GM12878 (cell line): ENCODE data around the gene MBD5. TPM values are rescaled to one million over a fixed set of nuclear protein-coding genes. Genes with fewer than 3 reads are reported as not detected.

Experiments used
- ATAC-seq: fragments of 200-7000 bp; cut with Tn5 transposase; 3 replicates; pipeline ENCODE4 v1.9.1; 2020; ENCODE audit warnings: mild to moderate bottlenecking, moderate library complexity
- BruUV-seq: library from RNA; stranded (reverse); fragments of 400-500 nt; replicated peaks from 2 replicates; lab custom pipeline; 2021; lab: Mats Ljungman, UMichigan
- CTCF ChIA-PET: fragments of 300-600 bp; sonication (Branson Sonifier 250); formaldehyde crosslinking; extraction: SDS; loops from one replicate; lab custom pipeline; 2021; ENCODE audit warnings: inconsistent platforms; lab: Yijun Ruan, JAX
- POLR2A ChIA-PET: fragments of 350-600 bp; formaldehyde crosslinking; extraction: SDS; loops from one replicate; lab custom pipeline; 2021; ENCODE audit warnings: inconsistent platforms; lab: Charles Lee
- RAD21 ChIA-PET: fragments of 300-600 bp; sonication (Branson Sonifier 250); formaldehyde crosslinking; loops from one replicate; lab custom pipeline; 2023; ENCODE audit warnings: antibody characterized with exemption; ENCODE audit not compliant: unreplicated experiment; lab: Charles Lee
- SMC1A ChIA-PET: fragments of 300-600 bp; sonication (Branson Sonifier 250); formaldehyde crosslinking; loops from one replicate; lab custom pipeline; 2023; ENCODE audit not compliant: unreplicated experiment, uncharacterized antibody; lab: Charles Lee
- DNase-seq: peaks from one replicate; pipeline ENCODE4 v3.0.0-alpha.2; 2011; ENCODE audit warnings: low read depth, low spot score
- FAIRE-seq: peaks from 3 replicates; lab custom pipeline; 2011; peaks lifted over from hg19 to GRCh38; lab: Jason Lieb, UNC
- H2AFZ ChIP-seq: 2 replicates; pipeline ENCODE4 v1.6.0; 2011; ENCODE audit warnings: low read depth, low read length, control low read depth; ENCODE audit not compliant: control insufficient read depth
- H3K27ac ChIP-seq: 2 replicates; pipeline ENCODE4 v1.5.1; 2011; ENCODE audit warnings: control low read depth; ENCODE audit not compliant: control insufficient read depth, insufficient read depth
- H3K27me3 ChIP-seq, 2 experiments: replicated peaks in 1 of 2; 2 replicates each; pipeline versions ENCODE4 v1.6.0 to v1.6.1; 2011; ENCODE audit warnings: low read length in 1 of 2; ENCODE audit not compliant: control insufficient read depth in 2 of 2, insufficient read depth in 2 of 2
- H3K36me3 ChIP-seq, 2 experiments: 2 replicates each; pipeline ENCODE4 v1.5.1; 2011; ENCODE audit warnings: low read length in 1 of 2; ENCODE audit not compliant: control insufficient read depth in 2 of 2, insufficient read depth in 2 of 2
- H3K4me1 ChIP-seq: 2 replicates; pipeline ENCODE4 v1.6.1; 2011; ENCODE audit warnings: mild to moderate bottlenecking, low read length, moderate library complexity, mixed read lengths; ENCODE audit not compliant: control insufficient read depth, insufficient read depth
- H3K4me2 ChIP-seq: 2 replicates; pipeline ENCODE4 v1.6.0; 2011; ENCODE audit warnings: control low read depth; ENCODE audit not compliant: control insufficient read depth, insufficient read depth
- H3K4me3 ChIP-seq: fragments of 200-600 bp; sonication (generic); 2 replicates; pipeline ENCODE4 v1.5.1; 2016
- H3K79me2 ChIP-seq: 2 replicates; pipeline ENCODE4 v1.6.0; 2011; ENCODE audit warnings: low read length; ENCODE audit not compliant: control insufficient read depth, insufficient read depth
- H3K9ac ChIP-seq: 2 replicates; pipeline ENCODE4 v1.8.0; 2011; ENCODE audit warnings: low read length, control low read depth, mixed read lengths; ENCODE audit not compliant: control insufficient read depth, insufficient read depth
- H3K9me3 ChIP-seq: replicated peaks from 3 replicates; pipeline ENCODE4 v1.5.1; 2011; ENCODE audit warnings: mild to moderate bottlenecking, low read length; ENCODE audit not compliant: control insufficient read depth, insufficient read depth
- H4K20me1 ChIP-seq: 2 replicates; pipeline ENCODE4 v1.6.0; 2011; ENCODE audit not compliant: control insufficient read depth, insufficient read depth
- CTCF ChIP-seq, 3 experiments: IDR thresholded peaks in 2 of 3; conservative IDR thresholded peaks in 1 of 3; 2 replicates each; pipeline ENCODE4 v1.5.1; 2011; ENCODE audit warnings: low read depth in 3 of 3, low read length in 3 of 3, mild to moderate bottlenecking in 3 of 3, control low read depth in 2 of 3, moderate library complexity in 2 of 3, inconsistent platforms in 1 of 3, mixed read lengths in 1 of 3; ENCODE audit not compliant: control insufficient read depth in 2 of 3, insufficient read depth in 1 of 3; ENCODE audit errors: extremely low read depth in 1 of 3
- MTA2 ChIP-seq: fragments of 450-650 bp; IDR thresholded peaks from 2 replicates; pipeline ENCODE4 v1.6.1; 2016; ENCODE audit warnings: low read depth, mild to moderate bottlenecking, moderate library complexity
- RAD21 ChIP-seq: IDR thresholded peaks from 2 replicates; pipeline ENCODE4 v1.6.1; 2011; ENCODE audit warnings: mild to moderate bottlenecking, low read depth, low read length, moderate library complexity; ENCODE audit not compliant: insufficient read depth
- SMC3 ChIP-seq: IDR thresholded peaks from 2 replicates; pipeline ENCODE4 v1.6.1; 2011; ENCODE audit warnings: low read length, improper control_type of control experiment, borderline replicate concordance
- WGBS: methylation state at CpG from one replicate; pipeline ENCODE4 v1.1.6; 2016; ENCODE audit warnings: low lambda C conversion rate; ENCODE audit not compliant: insufficient replicate concordance, insufficient coverage; ENCODE audit errors: missing lambda C conversion rate; 5-methylcytosine and 5-hydroxymethylcytosine counted together
- in situ Hi-C: fragments of 300-500 bp; cut with MboI; formaldehyde crosslinking; loops from 9 replicates; pipeline ENCODE4 v1.14.3; 2018; ENCODE audit warnings: mixed read lengths
- intact Hi-C: fragments of 100-400 bp; cut with micrococcal nuclease; formaldehyde crosslinking; loops from one replicate; pipeline ENCODE4 v1.14.2; 2022; ENCODE audit not compliant: unreplicated experiment
- polyA plus RNA-seq, 11 experiments: library from polyadenylated mRNA; depleted of rRNA in 4 of 11; unstranded in 6 of 11; stranded (reverse) in 5 of 11; fragments of >200 nt; fragmentation: Nextera tagmentation in 4 of 11; fragmentation: Illumina TruSeq in 1 of 11; extraction: Ambion mirVana in 4 of 11; extraction: Trizol in 1 of 11; gene quantifications; 1 replicate in 1 of 11; 2 replicates in 10 of 11; pipeline versions ENCODE4 v1.2.1 to v1.2.3, GENCODE V29; 2011 to 2016; ENCODE audit warnings: inconsistent platforms in 2 of 11, missing spikeins in 2 of 11, low read depth in 1 of 11
- small RNA-seq: library from RNA; depleted of rRNA; stranded (forward); fragments of <200 nt; gene quantifications from one replicate; pipeline ENCODE3, GENCODE V24; 2014
- total RNA-seq, 4 experiments: library from RNA; depleted of rRNA in 3 of 4; stranded (reverse); fragments of >200 nt in 3 of 4; fragmentation: Illumina TruSeq in 1 of 4; extraction: Trizol in 1 of 4; gene quantifications; 2 replicates each; pipeline versions ENCODE4 v1.2.1 to v1.2.3, GENCODE V29; 2013 to 2021

The MBD5 gene
- total and polyA plus RNA-seq, 10 of the 15 experiments (the other 5 are each of a cell fraction or from before 2014, with no cell fraction given): 7.4 to 58.0 (median 21.2) TPM

GRCh38 chr2:148565272-148565894 lies 544.5 kb downstream of the MBD5 start:
- intact Hi-C loops: loop anchor here (5.0 kb wide), 1 partner anchor 427 kb away; no protein-coding TSS in a partner anchor
- Histone ChIP-seq H3K9ac (no peak overlapping the region), H4K20me1 (no peaks in the 10 kb centered on the region), H3K4me2 (no peak overlapping the region), H3K4me3 (no peak overlapping the region), H3K36me3 (no peaks in the 10 kb centered on the region), H3K79me2 (no peaks in the 10 kb centered on the region), H3K27me3 (no peaks in the 10 kb centered on the region; a peak in 1 of 4 replicates), H3K4me1 (no peaks in the 10 kb centered on the region), H2AFZ (no peak overlapping the region), H3K27ac (no peak overlapping the region), H3K9me3 (no peaks in the 10 kb centered on the region)
- in situ Hi-C loops: no loop called here
- TF ChIP-seq CTCF (IDR thresholded peaks at IDR 0.05 in 2 of 3, conservative IDR thresholded peaks at IDR 0.05 in 1 of 3; ENCODE audit: control insufficient read depth in 2 of 3, extremely low read depth in 1 of 3, insufficient read depth in 1 of 3, low read depth in 3 of 3, low read length in 3 of 3): peak in 2 of 3 experiments; percentile 25 to 31; a peak in 3 of 6 replicates
- TF ChIP-seq SMC3: peak; percentile 25; the same call in 1 of the 2 replicates
- TF ChIP-seq RAD21: peak; percentile 57
- TF ChIP-seq MTA2: no peak
- ChIA-PET SMC1A (interaction anchor here (0.6 kb wide), 1 partner anchor 420 kb away, joined by 3 read pairs; no protein-coding TSS in a partner anchor), POLR2A (no interaction called here), RAD21 (no interaction called here), CTCF (no interaction called here)
- ATAC-seq (no peak), DNase-seq (no peak), FAIRE-seq (no peak)
- 36% methylated on average over 4 of the region's 4 CpGs for WGBS
- BruUV-seq: no TSS peak

Small RNA genes lying within 50 kb of the gene (small RNA-seq; reads per million reads assigned to genes)
- not detected for gene RF00554

Other genes starting within 250 kb of the MBD5 start
- 1.6 and 1.9 TPM in 2 replicates for gene ACVR2A, start 176.1 kb upstream of the MBD5 start, total RNA-seq (2014; rRNA removed)
- 2.0 and 2.6 TPM in 2 replicates for gene ACVR2A, start 176.1 kb upstream of the MBD5 start, total RNA-seq (2014; rRNA removed; fragmentation: Illumina TruSeq; extraction: Trizol)
- gene ACVR2A, start 176.1 kb upstream of the MBD5 start, total RNA-seq (2021): 1.7 and 2.3 TPM in 2 replicates
- gene ACVR2A, start 176.1 kb upstream of the MBD5 start, polyA plus RNA-seq (2011; rRNA removed): 1.2 and 1.5 TPM in 2 replicates
- 1.5 TPM in 2 replicates for gene ACVR2A, start 176.1 kb upstream of the MBD5 start, polyA plus RNA-seq (2014; fragmentation: Illumina TruSeq; extraction: Trizol)
- gene ACVR2A, start 176.1 kb upstream of the MBD5 start, polyA plus RNA-seq (2014; fragmentation: Nextera tagmentation; extraction: Ambion mirVana): 1 to 10 TPM; 1.7 to 1.9 TPM
- gene ACVR2A, start 176.1 kb upstream of the MBD5 start, polyA plus RNA-seq (2014; rRNA removed): 0.82 and 0.83 TPM in 2 replicates
- gene ACVR2A, start 176.1 kb upstream of the MBD5 start, polyA plus RNA-seq (2016; fragmentation: Nextera tagmentation; extraction: Ambion mirVana): 1 to 10 TPM in 1 of 2 experiments, under 1 TPM in 1; 0.42 to 3.0 TPM
- 25.7 and 27.2 TPM in 2 replicates for gene ORC4, start 354 bp upstream of the MBD5 start, total RNA-seq (2014; rRNA removed)
- 32.9 and 35.6 TPM in 2 replicates for gene ORC4, start 354 bp upstream of the MBD5 start, total RNA-seq (2014; rRNA removed; fragmentation: Illumina TruSeq; extraction: Trizol)
- 36.6 and 38.2 TPM in 2 replicates for gene ORC4, start 354 bp upstream of the MBD5 start, total RNA-seq (2021)
- gene ORC4, start 354 bp upstream of the MBD5 start, polyA plus RNA-seq (2011; rRNA removed): 55.9 and 98.2 TPM in 2 replicates
- 56.7 and 74.2 TPM in 2 replicates for gene ORC4, start 354 bp upstream of the MBD5 start, polyA plus RNA-seq (2014; fragmentation: Illumina TruSeq; extraction: Trizol)
- gene ORC4, start 354 bp upstream of the MBD5 start, polyA plus RNA-seq (2014; fragmentation: Nextera tagmentation; extraction: Ambion mirVana): 10 to 100 TPM; 31.3 to 71.3 TPM
- 32.0 and 48.3 TPM in 2 replicates for gene ORC4, start 354 bp upstream of the MBD5 start, polyA plus RNA-seq (2014; rRNA removed)
- gene ORC4, start 354 bp upstream of the MBD5 start, polyA plus RNA-seq (2016; fragmentation: Nextera tagmentation; extraction: Ambion mirVana): 10 to 100 TPM; 62.3 to 65.5 TPM